Stimulated activated CD4-positive, alpha-beta T cell treated with anti-CD3 and anti-CD28 coated beads, Interleukin-12 subunit alpha, Interleukin-12 subunit beta, amount 100 ng/mL, for 48 hours (primary cell): ENCODE results near the gene PLEKHG4B.

Experiments
- DNase-seq, 3 donors: peaks; one replicate each; pipeline ENCODE4 v3.0.0-alpha.2; 2020; ENCODE audit warnings: low read depth in 2 of 3, low spot score in 1 of 3

Gene PLEKHG4B

GRCh38 chr5:128446-128845 lies 36.5 kb downstream of the PLEKHG4B start:
- DNase-seq: no peak

GRCh38 chr5:129148-129547 lies 37.2 kb downstream of the PLEKHG4B start:
- DNase-seq: no peak

- no peak for DNase-seq
Observed at GRCh38 chr5:129820-130219, 37.9 kb downstream of the PLEKHG4B start.

- no peak for DNase-seq
Observed at GRCh38 chr5:130601-131131, 38.7 kb downstream of the PLEKHG4B start.

GRCh38 chr5:136901-137300 lies 44.9 kb downstream of the PLEKHG4B start:
- no peak for DNase-seq

- DNase-seq: no peak
Observed at GRCh38 chr5:137741-138140, 45.8 kb downstream of the PLEKHG4B start.

GRCh38 chr5:138936-139335 lies 47.0 kb downstream of the PLEKHG4B start:
- DNase-seq: no peak

GRCh38 chr5:139579-140442 lies 47.8 kb downstream of the PLEKHG4B start:
- no peak for DNase-seq

- DNase-seq: no peak
Observed at GRCh38 chr5:140443-140829, 48.5 kb downstream of the PLEKHG4B start.

GRCh38 chr5:141211-141610 lies 49.2 kb downstream of the PLEKHG4B start:
- DNase-seq: no peak

- DNase-seq: no peak
Observed at GRCh38 chr5:141761-142160, 49.8 kb downstream of the PLEKHG4B start.

- DNase-seq: no peak
Observed at GRCh38 chr5:142246-142810, 50.4 kb downstream of the PLEKHG4B start.

- DNase-seq: no peak
Observed at GRCh38 chr5:143041-143440, 51.1 kb downstream of the PLEKHG4B start.

GRCh38 chr5:144941-145340 lies 53.0 kb downstream of the PLEKHG4B start:
- DNase-seq: no peak

GRCh38 chr5:145585-146323 lies 53.8 kb downstream of the PLEKHG4B start:
- no peak for DNase-seq

- DNase-seq: no peak
Observed at GRCh38 chr5:147751-148150, 55.8 kb downstream of the PLEKHG4B start.

- no peak for DNase-seq
Observed at GRCh38 chr5:149745-150485, 57.9 kb downstream of the PLEKHG4B start.

GRCh38 chr5:150746-151145 lies 58.8 kb downstream of the PLEKHG4B start:
- no peak for DNase-seq

- no peak for DNase-seq
Observed at GRCh38 chr5:152077-152476, 60.1 kb downstream of the PLEKHG4B start.

GRCh38 chr5:153256-153655 lies 61.3 kb downstream of the PLEKHG4B start:
- DNase-seq: no peak

GRCh38 chr5:154236-154635 lies 62.3 kb downstream of the PLEKHG4B start:
- no peak for DNase-seq
